DND-41 (cell line): ENCODE data around the gene IQCF2.

Experiments
- ATAC-seq: fragments of 200-7000 bp; cut with Tn5 transposase; 3 replicates; pipeline ENCODE4 v1.9.1; 2021; ENCODE audit warnings: low read depth; ENCODE audit not compliant: insufficient read depth
- DNase-seq: peaks from one replicate; pipeline ENCODE4 v3.0.0-alpha.2; 2020
- H2AFZ ChIP-seq: 2 replicates; pipeline ENCODE4 v1.6.0; 2012; ENCODE audit warnings: low read depth, low read length
- H3K27ac ChIP-seq: 2 replicates; pipeline ENCODE4 v1.5.1; 2012; ENCODE audit warnings: low read length, inconsistent platforms
- H3K27me3 ChIP-seq: fragments of 200-600 bp; sonication (generic); 2 replicates; pipeline ENCODE4 v1.6.0; 2012; ENCODE audit warnings: low read length, mild to moderate bottlenecking, inconsistent platforms; ENCODE audit not compliant: insufficient read depth, poor library complexity
- H3K36me3 ChIP-seq: 2 replicates; pipeline ENCODE4 v1.5.1; 2012; ENCODE audit warnings: low read length, inconsistent platforms; ENCODE audit not compliant: insufficient read depth
- H3K4me1 ChIP-seq: 2 replicates; pipeline ENCODE4 v1.5.1; 2012; ENCODE audit warnings: mild to moderate bottlenecking, low read length; ENCODE audit not compliant: insufficient read depth
- H3K4me2 ChIP-seq: 2 replicates; pipeline ENCODE4 v1.6.0; 2012; ENCODE audit warnings: mild to moderate bottlenecking, moderate library complexity, low read length, inconsistent platforms; ENCODE audit not compliant: insufficient read depth
- H3K4me3 ChIP-seq, 2 experiments: fragments of 200-600 bp in 1 of 2; shearing (Covaris generic) in 1 of 2; 2 replicates each; pipeline ENCODE4 v1.5.1; 2012 to 2016; ENCODE audit warnings: inconsistent platforms in 2 of 2, low read length in 2 of 2, mild to moderate bottlenecking in 2 of 2, low read depth in 1 of 2, moderate library complexity in 1 of 2
- H3K79me2 ChIP-seq: 2 replicates; pipeline ENCODE4 v1.6.0; 2012; ENCODE audit warnings: low read length, inconsistent platforms; ENCODE audit not compliant: insufficient read depth
- H3K9ac ChIP-seq: 2 replicates; pipeline ENCODE4 v1.6.0; 2012; ENCODE audit warnings: low read depth, mild to moderate bottlenecking, inconsistent platforms, low read length, moderate library complexity
- H3K9me3 ChIP-seq: 2 replicates; pipeline ENCODE4 v1.5.1; 2012; ENCODE audit warnings: low read length, moderate library complexity, mild to moderate bottlenecking, inconsistent platforms; ENCODE audit not compliant: insufficient read depth, severe bottlenecking
- H4K20me1 ChIP-seq: 2 replicates; pipeline ENCODE4 v1.6.0; 2012; ENCODE audit warnings: low read length; ENCODE audit not compliant: insufficient read depth
- CTCF ChIP-seq: IDR thresholded peaks from 2 replicates; pipeline ENCODE4 v1.5.1; 2012; ENCODE audit warnings: borderline replicate concordance, low read length, moderate library complexity, mild to moderate bottlenecking; ENCODE audit not compliant: poor library complexity, severe bottlenecking; ENCODE audit errors: extremely low read depth
- EZH2 ChIP-seq: IDR thresholded peaks from 3 replicates; pipeline ENCODE4 v1.6.1; 2012; ENCODE audit warnings: borderline replicate concordance, low read depth, mild to moderate bottlenecking, moderate library complexity, low read length, inconsistent platforms; ENCODE audit not compliant: severe bottlenecking

Gene IQCF2

GRCh38 chr3:51904034-51904823 is 42.8 kb downstream of the IQCF2 start:
- Histone ChIP-seq H3K27me3 (no peaks in the 10 kb centered on the region), H3K79me2 (no peaks in the 10 kb centered on the region), H4K20me1 (no peaks in the 10 kb centered on the region), H3K4me1 (no peaks in the 10 kb centered on the region), H3K36me3 (no peaks in the 10 kb centered on the region), H3K4me2 (no peak overlapping the region), H3K27ac (no peak overlapping the region), H3K9me3 (peaks cover 2% of the 10 kb centered on the region), H3K9ac (no peak overlapping the region), H3K4me3 (no peak overlapping the region), H2AFZ (no peak overlapping the region)
- ATAC-seq = no peak
- DNase-seq = no peak
- TF ChIP-seq CTCF = no peak
- no peak for TF ChIP-seq EZH2

- H3K4me3 ChIP-seq = no peak overlapping the region
- no peak for DNase-seq
- no peaks in the 10 kb centered on the region for H4K20me1 ChIP-seq
- no peaks in the 10 kb centered on the region for H3K27me3 ChIP-seq
- H2AFZ ChIP-seq = no peak overlapping the region
- TF ChIP-seq EZH2 (no peak), CTCF (no peak)
- no peaks in the 10 kb centered on the region for H3K36me3 ChIP-seq
- H3K4me1 ChIP-seq = no peaks in the 10 kb centered on the region
- H3K4me2 ChIP-seq = no peak overlapping the region
- peaks cover 2% of the 10 kb centered on the region for H3K9me3 ChIP-seq
- ATAC-seq = no peak
- no peak overlapping the region for H3K9ac ChIP-seq
- no peaks in the 10 kb centered on the region for H3K79me2 ChIP-seq
- H3K27ac ChIP-seq = no peak overlapping the region
These were observed 46.6 kb downstream of the IQCF2 start for GRCh38 chr3:51908026-51908425.
